ENCODE data around the gene CAPN13.

The CAPN13 gene

GRCh38 chr2:30684516-30684915, 122.7 kb downstream of the CAPN13 start:
- no peak for DNase-seq (ENCODE audit: low read depth in 4 of 4, low spot score in 1 of 4)

- no peak for DNase-seq (ENCODE audit: low read depth in 4 of 4, low spot score in 1 of 4)
These were observed 123.2 kb downstream of the CAPN13 start for GRCh38 chr2:30684026-30684425.

GRCh38 chr2:30683236-30683956, 123.8 kb downstream of the CAPN13 start:
- no peak for DNase-seq (ENCODE audit: low read depth in 4 of 4, low spot score in 1 of 4)

DNA sequence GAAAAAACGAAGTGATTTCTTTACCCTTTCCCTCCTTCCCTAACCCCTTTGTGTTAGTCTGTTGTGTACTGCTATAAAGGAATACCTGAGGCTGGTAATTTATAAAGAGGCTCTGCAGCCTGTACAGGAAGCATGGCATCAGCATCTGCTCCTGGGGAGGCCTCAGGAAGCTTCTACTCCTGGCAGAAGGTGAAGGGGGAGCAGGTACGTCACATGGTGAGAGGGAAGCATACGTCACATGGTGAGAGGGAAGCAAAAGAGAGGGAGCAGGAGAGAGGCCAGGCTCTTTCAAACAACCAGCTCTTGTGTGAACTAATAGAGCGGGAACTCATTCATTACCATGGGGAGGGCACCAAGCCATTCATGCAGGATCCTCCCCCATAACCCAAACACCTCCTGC, 126.2 kb downstream of the CAPN13 start:
- DNase-seq (ENCODE audit: low read depth in 4 of 4, low spot score in 1 of 4), result no peak

- DNase-seq (ENCODE audit: low read depth in 4 of 4, low spot score in 1 of 4), result no peak
These were observed 127.1 kb downstream of the CAPN13 start for GRCh38 chr2:30680121-30680520.

DNA sequence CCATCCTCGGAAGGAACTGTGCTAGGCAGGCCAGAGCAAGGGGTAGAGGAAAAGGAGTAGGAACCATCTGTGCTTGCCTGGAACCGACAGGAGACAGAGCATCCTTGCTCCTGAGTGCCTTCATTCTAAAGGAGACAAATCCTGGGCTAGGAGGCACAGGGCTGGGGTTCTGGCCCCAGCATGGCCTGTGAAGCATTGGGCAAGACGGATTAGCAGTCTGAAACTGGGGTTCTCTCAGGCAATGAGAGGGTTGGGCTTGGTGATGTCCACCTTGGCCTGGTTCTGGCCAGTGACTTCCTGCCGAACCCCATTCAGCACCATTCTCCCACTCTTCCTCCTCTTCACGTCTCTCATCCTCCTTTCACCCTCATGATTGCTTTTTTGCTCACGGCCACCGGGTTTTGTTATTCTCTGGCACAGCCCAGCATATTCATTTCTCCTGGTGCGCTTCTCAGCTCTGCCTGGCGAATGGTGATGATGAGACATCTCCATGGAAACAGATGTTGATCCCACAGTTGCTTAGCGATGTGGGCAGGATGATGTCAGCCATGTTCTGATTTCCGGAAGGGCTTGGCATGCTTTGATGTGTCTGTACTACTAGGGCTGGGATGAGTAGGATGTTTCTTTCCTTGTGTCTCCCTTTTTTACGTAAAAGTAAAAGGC, 127.7 kb downstream of the CAPN13 start:
- DNase-seq (ENCODE audit: low read depth in 4 of 4, low spot score in 1 of 4), result no peak

GRCh38 chr2:30678410-30679137, 128.7 kb downstream of the CAPN13 start:
- no peak for DNase-seq (ENCODE audit: low read depth in 4 of 4, low spot score in 1 of 4)

DNA sequence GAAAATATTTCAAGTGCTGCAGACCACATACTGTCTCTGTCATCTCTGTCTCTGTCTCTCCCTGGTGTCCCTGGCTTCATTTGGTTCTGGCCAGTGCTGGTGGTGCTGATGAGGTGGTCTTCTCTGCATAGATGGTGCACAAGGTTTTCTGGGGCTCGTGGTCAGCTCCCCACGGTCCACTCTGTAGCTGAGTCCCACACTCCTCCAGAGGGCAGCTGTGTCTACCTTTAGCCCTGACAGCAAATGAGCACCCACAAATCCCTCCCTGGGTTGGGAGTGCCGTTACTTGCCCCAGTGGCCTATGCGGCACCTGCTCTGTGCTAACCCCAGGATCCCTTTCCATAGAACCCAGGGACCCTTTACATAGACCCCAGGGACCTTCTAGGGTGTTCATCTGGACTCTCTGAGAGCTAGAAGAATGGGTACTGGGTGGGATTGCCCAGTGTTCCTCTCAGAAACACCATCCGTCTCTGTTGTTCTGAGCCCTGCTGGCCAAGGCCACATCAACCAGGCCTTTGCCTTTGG, 129.3 kb downstream of the CAPN13 start:
- no peak for DNase-seq (ENCODE audit: low read depth in 4 of 4, low spot score in 1 of 4)

DNA sequence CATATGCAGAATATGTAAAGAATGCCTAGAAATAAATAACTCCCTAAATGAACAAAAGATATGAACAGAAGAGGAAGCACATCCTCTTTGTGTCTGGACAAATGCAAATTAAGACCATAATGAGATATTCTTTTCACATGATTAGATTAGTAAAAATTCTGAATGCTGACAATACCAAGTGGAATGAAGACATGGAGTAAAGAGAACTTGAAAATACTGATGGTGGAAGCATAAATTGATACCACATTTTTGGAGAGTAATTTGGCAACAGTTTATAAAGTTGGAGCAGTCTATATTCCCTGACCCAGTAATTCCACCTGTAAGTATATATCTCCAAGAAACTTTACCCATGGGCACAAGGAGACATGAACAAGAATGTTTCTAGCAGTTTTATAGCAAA, 130.0 kb downstream of the CAPN13 start:
- no peak for DNase-seq (ENCODE audit: low read depth in 4 of 4, low spot score in 1 of 4)

GRCh38 chr2:30675758-30676157, 131.5 kb downstream of the CAPN13 start:
- DNase-seq (ENCODE audit: low read depth in 4 of 4, low spot score in 1 of 4), result no peak

DNA sequence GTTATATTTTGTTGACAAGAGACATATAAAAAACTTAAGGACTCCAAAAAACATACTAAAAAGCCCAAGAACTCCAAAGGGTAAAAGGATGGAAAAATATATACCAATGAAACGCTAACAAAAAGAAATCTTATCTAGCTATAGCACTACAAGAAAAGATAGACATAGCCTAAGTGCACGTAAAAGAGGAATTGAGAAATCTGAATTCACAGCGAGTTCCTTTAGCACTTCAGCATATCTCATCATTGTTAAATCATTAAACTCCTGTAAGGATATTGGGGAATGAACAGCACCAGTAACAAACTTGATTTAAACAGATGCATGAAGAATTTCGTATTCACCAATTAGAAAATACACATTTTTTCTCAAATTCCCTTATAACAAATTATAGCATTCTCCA, 134.1 kb downstream of the CAPN13 start:
- no peak for DNase-seq (ENCODE audit: low read depth in 4 of 4, low spot score in 1 of 4)
